Breast epithelium (tissue), 4 donors: ENCODE measurements around the gene GPR107. TPM values are rescaled to one million over a fixed set of nuclear protein-coding genes. Genes with fewer than 3 reads are reported as not detected.

ENCODE experiments used
- DNase-seq, 2 donors: peaks; one replicate each; pipeline ENCODE4 v3.0.0-alpha.2; 2019; ENCODE audit warnings: low spot score in 2 of 2
- H3K27ac ChIP-seq, 2 donors: fragments of 200-600 bp; sonication (generic) in 1 of 2; one replicate each; pipeline ENCODE4 v1.5.1; 2016 to 2019; ENCODE audit warnings: mild to moderate bottlenecking in 1 of 2
- H3K27me3 ChIP-seq, 2 donors: fragments of 200-600 bp; sonication (generic) in 1 of 2; one replicate each; pipeline versions ENCODE4 v1.5.1 to v1.6.0; 2017 to 2019; ENCODE audit warnings: control low read depth in 1 of 2, mild to moderate bottlenecking in 1 of 2
- H3K36me3 ChIP-seq: fragments of 200-600 bp; one replicate; pipeline ENCODE4 v1.5.1; 2019
- H3K4me1 ChIP-seq, 2 donors: fragments of 200-600 bp; sonication (generic); one replicate each; pipeline ENCODE4 v1.5.1; 2016 to 2019; ENCODE audit warnings: control low read depth in 1 of 2
- H3K4me3 ChIP-seq, 3 donors: fragments of 200-600 bp; sonication (generic); 1 replicate in 2 of 3; 2 replicates in 1 of 3; pipeline ENCODE4 v1.5.1; 2016 to 2019; ENCODE audit warnings: mild to moderate bottlenecking in 3 of 3, moderate library complexity in 2 of 3
- H3K9me3 ChIP-seq, 2 donors: fragments of 200-600 bp; sonication (generic) in 1 of 2; one replicate each; pipeline ENCODE4 v1.5.1; 2016 to 2019; ENCODE audit warnings: control low read depth in 1 of 2
- POLR2A ChIP-seq: fragments of 450-650 bp; IDR thresholded peaks from one replicate; pipeline ENCODE4 v1.6.1; 2016; ENCODE audit warnings: antibody characterized with exemption, mild to moderate bottlenecking, moderate library complexity
- POLR2AphosphoS5 ChIP-seq, 3 donors: sonication (generic); formaldehyde crosslinking; IDR thresholded peaks; one replicate each; pipeline ENCODE4 v1.6.1; 2017; ENCODE audit warnings: antibody characterized with exemption in 3 of 3
- intact Hi-C: fragments of 100-400 bp; cut with DNase I; formaldehyde crosslinking; loops from one replicate; pipeline ENCODE4 v1.15.1; 2023; ENCODE audit warnings: low total_unique reads
- total RNA-seq, 3 donors: library from RNA; depleted of rRNA; stranded (reverse); fragments of >200 nt; gene quantifications; one replicate each; pipeline ENCODE4 v1.1.0, GENCODE V29; 2016
- TF ChIP-seq, protein P1 (sequence below), 3 donors: fragments of 450-650 bp; IDR thresholded peaks; one replicate each; pipeline ENCODE4 v1.5.1; 2016 to 2017; ENCODE audit warnings: antibody characterized with exemption in 3 of 3, mild to moderate bottlenecking in 3 of 3, moderate library complexity in 3 of 3

The GPR107 gene
- total RNA-seq, 3 donors from 2014 or later: 22.5 to 26.9 (median 25.6) TPM

DNA sequence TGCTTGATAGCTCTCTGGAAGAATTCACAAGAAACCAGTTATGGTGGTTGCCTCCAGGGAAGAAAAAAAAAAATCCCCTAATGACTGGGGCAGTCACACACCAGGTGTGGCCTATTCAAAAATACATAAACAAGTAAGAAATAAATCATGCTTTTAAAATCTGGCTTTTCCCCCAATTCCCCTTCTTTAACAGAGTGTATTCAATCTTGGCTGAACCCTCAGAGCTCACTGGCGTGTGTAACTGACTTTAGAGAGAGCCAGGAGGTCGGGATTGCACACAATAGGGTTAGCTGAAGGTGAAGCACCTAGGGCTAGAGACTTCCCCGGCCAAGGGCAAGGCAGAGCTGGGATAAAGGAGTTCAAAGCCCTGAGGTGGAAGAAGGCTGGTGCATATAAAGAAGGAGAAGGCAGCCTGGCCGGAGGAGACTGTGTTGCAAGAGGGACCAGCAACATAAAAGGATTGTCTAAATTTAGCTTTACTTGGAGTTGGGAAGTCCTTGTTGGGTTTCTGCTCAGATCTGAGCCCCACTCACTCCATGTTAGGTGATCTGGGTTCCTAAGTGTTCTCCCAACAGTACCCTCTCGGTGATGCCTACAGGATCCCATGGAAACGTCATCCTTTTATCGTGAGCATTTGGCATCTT lies 30.4 kb upstream of the GPR107 start:
- no peak overlapping the region for H3K4me3 ChIP-seq
- H3K4me1 ChIP-seq: peaks cover 0 to 9% of the 10 kb centered on the region in 2 donors
- TF ChIP-seq, protein P1, sequence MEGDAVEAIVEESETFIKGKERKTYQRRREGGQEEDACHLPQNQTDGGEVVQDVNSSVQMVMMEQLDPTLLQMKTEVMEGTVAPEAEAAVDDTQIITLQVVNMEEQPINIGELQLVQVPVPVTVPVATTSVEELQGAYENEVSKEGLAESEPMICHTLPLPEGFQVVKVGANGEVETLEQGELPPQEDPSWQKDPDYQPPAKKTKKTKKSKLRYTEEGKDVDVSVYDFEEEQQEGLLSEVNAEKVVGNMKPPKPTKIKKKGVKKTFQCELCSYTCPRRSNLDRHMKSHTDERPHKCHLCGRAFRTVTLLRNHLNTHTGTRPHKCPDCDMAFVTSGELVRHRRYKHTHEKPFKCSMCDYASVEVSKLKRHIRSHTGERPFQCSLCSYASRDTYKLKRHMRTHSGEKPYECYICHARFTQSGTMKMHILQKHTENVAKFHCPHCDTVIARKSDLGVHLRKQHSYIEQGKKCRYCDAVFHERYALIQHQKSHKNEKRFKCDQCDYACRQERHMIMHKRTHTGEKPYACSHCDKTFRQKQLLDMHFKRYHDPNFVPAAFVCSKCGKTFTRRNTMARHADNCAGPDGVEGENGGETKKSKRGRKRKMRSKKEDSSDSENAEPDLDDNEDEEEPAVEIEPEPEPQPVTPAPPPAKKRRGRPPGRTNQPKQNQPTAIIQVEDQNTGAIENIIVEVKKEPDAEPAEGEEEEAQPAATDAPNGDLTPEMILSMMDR (IDR thresholded peaks at IDR 0.05): no peak
- TF ChIP-seq POLR2A (no peak), POLR2AphosphoS5 (IDR thresholded peaks at IDR 0.05) (no peak)
- peak overlapping the region; percentile 28 to 65 for H3K27ac ChIP-seq
- intact Hi-C loops: no loop called here
- no peaks in the 10 kb centered on the region for H3K36me3 ChIP-seq
- no peaks in the 10 kb centered on the region for H3K9me3 ChIP-seq
- no peak for DNase-seq
- no peaks in the 10 kb centered on the region for H3K27me3 ChIP-seq

DNA sequence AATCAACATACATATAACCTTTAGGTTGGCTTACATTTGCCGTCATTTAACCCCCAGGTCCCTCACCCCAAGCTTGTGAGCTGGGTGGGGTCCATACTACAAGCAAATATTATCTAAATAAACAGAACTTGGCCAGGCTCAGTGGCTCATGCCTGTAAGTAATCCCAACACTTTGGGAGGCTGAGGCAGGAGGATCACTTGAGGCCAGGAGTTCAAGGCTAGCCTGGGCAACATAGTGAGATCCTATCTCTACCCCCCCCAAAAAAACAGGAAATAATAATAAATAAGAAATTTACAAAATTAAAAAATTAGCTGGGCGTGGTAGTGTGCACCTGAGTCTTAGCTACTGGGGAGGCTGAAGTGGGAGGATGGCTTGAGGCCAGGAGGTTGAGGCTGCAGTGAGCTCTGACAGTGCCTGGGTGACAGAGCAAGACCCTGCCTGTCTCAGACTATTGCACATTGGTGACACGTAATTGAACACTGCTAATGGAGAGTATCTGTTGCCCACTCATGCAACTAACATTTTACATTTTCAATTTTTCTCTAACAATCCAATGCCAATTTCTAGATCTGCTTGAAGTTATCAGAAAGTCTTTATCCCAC lies 29.6 kb upstream of the GPR107 start:
- Histone ChIP-seq H3K4me3 (no peak overlapping the region), H3K36me3 (no peaks in the 10 kb centered on the region), H3K4me1 (peaks cover 3 to 17% of the 10 kb centered on the region in 2 donors), H3K27ac (peak overlapping the region; percentile 28 to 65), H3K27me3 (no peaks in the 10 kb centered on the region), H3K9me3 (no peaks in the 10 kb centered on the region)
- no peak for TF ChIP-seq POLR2AphosphoS5 (IDR thresholded peaks at IDR 0.05)
- TF ChIP-seq POLR2A: no peak
- TF ChIP-seq, protein P1 (IDR thresholded peaks at IDR 0.05): no peak
- DNase-seq: no peak
- intact Hi-C loops: no loop called here

DNA sequence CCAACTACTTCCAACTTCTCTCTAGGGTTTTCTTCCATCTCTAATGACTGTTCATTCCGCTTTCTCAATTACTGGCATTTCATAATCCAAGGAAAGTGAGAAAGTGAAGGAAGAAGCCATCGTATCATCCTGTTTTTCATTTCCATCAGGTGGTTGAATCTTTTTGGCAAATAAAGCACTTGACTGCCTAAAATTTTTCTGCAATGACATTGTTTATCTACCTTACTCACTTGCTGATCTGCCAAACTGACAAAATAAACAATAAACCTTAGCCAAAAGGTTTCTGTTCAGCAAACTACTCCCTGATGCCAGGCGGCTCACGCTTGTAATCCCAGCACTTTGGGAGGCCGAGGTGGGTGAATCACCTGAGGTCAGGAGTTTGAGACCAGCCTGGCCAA lies 29.1 kb upstream of the GPR107 start:
- Histone ChIP-seq H3K27me3 (no peaks in the 10 kb centered on the region), H3K4me3 (no peak overlapping the region), H3K36me3 (no peaks in the 10 kb centered on the region), H3K9me3 (no peaks in the 10 kb centered on the region), H3K27ac (peak overlapping the region in 1 of 2 donors; percentile 29), H3K4me1 (peaks cover 3 to 17% of the 10 kb centered on the region in 2 donors)
- intact Hi-C loops: no loop called here
- DNase-seq: no peak
- TF ChIP-seq, protein P1 (IDR thresholded peaks at IDR 0.05): no peak
- TF ChIP-seq POLR2AphosphoS5 (IDR thresholded peaks at IDR 0.05) (no peak), POLR2A (no peak)

DNA sequence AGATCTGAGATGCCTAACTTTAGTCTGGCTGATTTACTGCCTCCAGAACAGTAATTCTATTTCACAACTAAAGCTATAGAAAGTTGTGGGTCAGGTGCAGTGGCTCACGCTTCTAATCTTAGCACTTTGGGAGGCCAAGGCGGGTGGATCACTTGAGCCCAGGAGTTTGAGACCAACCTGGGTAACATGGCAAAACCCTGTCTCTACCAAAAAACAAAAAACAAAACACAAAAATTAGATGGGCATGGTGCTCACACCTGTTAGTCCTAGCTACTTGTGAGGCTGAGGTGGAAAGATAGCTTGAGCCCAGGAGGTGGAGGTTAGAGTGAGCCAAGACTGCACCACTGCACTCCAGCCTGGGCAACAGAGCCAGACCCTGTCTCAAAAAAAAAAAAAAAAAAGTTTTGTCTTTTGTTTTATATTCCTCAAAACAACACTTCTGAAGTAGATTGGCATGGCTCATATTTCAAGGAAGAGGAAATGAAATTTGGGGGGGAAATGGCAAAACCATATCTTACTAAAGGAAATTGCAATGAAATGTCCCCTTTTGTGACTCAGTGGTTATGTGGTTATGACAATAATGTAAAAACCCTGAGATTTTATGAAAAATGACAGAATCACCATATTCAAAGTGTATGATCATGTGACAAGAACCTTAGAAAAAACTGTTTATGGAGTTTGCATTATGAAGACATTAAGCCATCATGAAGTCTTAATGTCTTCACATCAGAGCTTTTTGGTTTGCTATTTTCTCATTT lies 26.9 kb upstream of the GPR107 start:
- Histone ChIP-seq H3K27ac (no peak overlapping the region), H3K36me3 (no peaks in the 10 kb centered on the region), H3K9me3 (no peaks in the 10 kb centered on the region), H3K4me3 (no peak overlapping the region), H3K27me3 (no peaks in the 10 kb centered on the region), H3K4me1 (peaks cover 3 to 17% of the 10 kb centered on the region in 2 donors)
- no peak for DNase-seq
- no peak for TF ChIP-seq POLR2AphosphoS5 (IDR thresholded peaks at IDR 0.05)
- intact Hi-C loops: no loop called here

DNA sequence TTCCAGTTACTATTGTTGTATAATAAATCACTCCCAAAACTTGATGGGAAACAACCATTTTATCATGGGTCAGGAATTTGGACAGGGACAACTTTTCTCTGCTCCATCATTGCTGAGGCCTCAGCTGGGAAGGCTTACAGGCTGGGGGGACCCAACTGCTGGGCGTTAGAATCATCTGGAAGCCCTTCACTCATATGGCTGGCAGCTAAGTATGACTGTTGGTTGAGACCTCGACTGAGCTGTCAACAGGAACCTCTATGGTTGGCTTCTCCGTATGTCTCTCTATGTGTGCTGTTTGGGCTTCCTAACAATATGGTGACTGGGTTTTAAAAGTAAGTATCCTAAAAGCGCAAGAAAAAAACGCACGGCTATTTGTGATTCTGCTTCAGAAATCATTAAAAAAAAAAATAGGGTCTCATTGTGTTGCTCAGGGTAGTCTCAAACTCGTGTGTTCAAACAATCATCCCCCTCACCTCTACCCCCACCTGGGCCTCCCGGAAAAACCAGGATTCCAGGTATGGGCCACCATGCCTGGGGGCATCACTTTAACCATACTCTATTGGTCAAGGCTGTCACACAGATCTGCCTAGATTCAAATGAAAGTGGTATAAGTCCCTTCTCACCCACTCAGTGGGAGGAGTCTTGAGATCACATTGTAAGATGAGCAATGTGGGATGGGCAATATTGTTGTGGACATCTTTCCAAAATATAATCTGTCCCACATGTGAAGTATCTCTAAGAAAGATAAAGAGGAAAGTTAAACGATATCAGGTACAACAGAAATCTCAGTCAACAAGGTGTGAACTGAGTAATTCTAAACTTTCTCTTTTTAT lies 26.0 kb upstream of the GPR107 start:
- Histone ChIP-seq H3K27ac (no peak overlapping the region), H3K4me3 (no peak overlapping the region), H3K9me3 (no peaks in the 10 kb centered on the region), H3K36me3 (no peaks in the 10 kb centered on the region), H3K27me3 (no peaks in the 10 kb centered on the region), H3K4me1 (peaks cover 3 to 17% of the 10 kb centered on the region in 2 donors)
- no peak for DNase-seq
- TF ChIP-seq POLR2A (no peak), POLR2AphosphoS5 (IDR thresholded peaks at IDR 0.05) (no peak)
- TF ChIP-seq, protein P1 (IDR thresholded peaks at IDR 0.05): no peak
- intact Hi-C loops: no loop called here
